ENCODE data around the gene CAPNS1.

CAPNS1 gene

GRCh38 chr19:36103842-36104552 lies 35.9 kb upstream of the CAPNS1 start:
- Histone ChIP-seq H3K36me3 (peaks cover 60% of the 10 kb centered on the region), H3K9me3 (no peaks in the 10 kb centered on the region), H3K27me3 (no peaks in the 10 kb centered on the region), H3K4me1 (no peaks in the 10 kb centered on the region), H3K4me3 (ENCODE audit: low read depth, low read length) (no peak overlapping the region)
- no peak for DNase-seq
- no peak for TF ChIP-seq CTCF (IDR thresholded peaks at IDR 0.05; ENCODE audit: low read depth, low read length)

DNA sequence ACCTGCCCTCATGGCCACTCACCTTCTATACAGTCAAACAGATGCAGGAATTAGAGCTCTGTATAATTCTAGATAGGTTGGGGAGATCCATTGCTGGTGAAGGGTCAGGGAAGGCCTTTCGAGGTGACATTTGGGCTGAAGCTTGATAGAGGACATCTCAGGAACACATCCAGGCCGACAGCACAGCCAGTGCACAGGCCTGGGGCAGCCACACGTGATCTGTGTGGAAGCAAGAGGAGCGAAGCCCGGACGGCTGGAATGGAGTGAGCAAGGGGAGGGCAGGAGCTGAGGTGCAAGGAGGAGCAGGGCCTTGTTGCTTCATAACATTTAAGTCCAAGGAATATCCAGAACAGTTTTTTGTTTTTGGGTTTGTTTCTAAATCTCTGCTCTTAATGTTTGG lies 33.4 kb upstream of the CAPNS1 start:
- Histone ChIP-seq H3K9me3 (no peaks in the 10 kb centered on the region), H3K36me3 (peaks cover 43% of the 10 kb centered on the region), H3K27me3 (no peaks in the 10 kb centered on the region), H3K4me1 (no peaks in the 10 kb centered on the region), H3K4me3 (ENCODE audit: low read depth, low read length) (no peak overlapping the region)
- TF ChIP-seq CTCF (IDR thresholded peaks at IDR 0.05; ENCODE audit: low read depth, low read length): no peak
- DNase-seq: no peak

DNA sequence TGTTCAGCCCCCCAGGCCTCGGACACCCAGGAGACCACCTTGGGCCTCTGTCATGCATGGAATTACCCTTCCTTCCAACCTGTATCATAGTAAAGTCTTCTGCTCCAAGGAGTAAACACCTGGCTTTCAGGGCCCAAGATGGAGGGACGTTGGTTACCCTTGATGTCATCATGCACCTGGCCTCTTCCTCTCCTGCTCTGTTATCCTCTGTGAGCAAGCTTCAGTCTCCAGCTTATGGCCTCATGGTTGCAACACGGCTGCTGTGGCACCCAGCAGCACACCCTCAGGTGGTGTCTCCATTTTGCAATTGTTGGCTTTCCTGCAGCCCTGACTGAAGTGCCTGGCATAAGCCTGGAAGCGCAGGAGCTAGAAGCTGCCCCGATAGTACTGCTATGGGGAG lies 32.9 kb upstream of the CAPNS1 start:
- Histone ChIP-seq H3K27me3 (no peaks in the 10 kb centered on the region), H3K4me1 (no peaks in the 10 kb centered on the region), H3K4me3 (ENCODE audit: low read depth, low read length) (no peak overlapping the region), H3K9me3 (no peaks in the 10 kb centered on the region), H3K36me3 (peaks cover 39% of the 10 kb centered on the region)
- no peak for DNase-seq
- TF ChIP-seq CTCF (IDR thresholded peaks at IDR 0.05; ENCODE audit: low read depth, low read length): no peak

DNA sequence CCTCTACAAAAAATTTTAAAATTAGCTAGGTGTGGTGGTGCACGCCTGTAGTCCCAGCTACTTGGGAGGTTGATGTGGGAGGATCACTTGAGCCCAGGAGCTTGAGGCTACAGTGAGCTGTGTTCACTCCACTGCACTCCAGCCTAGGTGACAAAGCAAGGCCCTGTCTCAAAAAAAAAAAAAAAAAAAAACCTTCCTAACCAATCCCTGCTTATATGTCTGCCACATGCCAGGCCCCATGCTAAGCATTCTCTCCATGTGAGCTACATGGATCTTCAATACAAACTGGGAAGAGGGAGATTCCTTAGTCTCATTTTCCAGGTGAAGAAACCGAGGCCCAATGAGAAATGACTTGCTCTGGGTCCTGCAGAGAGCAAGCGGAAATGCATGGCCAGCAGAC lies 31.2 kb upstream of the CAPNS1 start:
- no peak for DNase-seq
- H3K27me3 ChIP-seq: no peaks in the 10 kb centered on the region
- no peak overlapping the region for H3K4me3 ChIP-seq (ENCODE audit: low read depth, low read length)
- peaks cover 32% of the 10 kb centered on the region for H3K36me3 ChIP-seq
- no peaks in the 10 kb centered on the region for H3K4me1 ChIP-seq
- no peak for TF ChIP-seq CTCF (IDR thresholded peaks at IDR 0.05; ENCODE audit: low read depth, low read length)
- H3K9me3 ChIP-seq: no peaks in the 10 kb centered on the region

GRCh38 chr19:36110487-36111199 lies 29.2 kb upstream of the CAPNS1 start, which contains the start of gene OVOL3:
Gene OVOL3 (plus strand): TSS chr19:36111143. CDS start chr19:36111203, 60 bp downstream.
- no peaks in the 10 kb centered on the region for H3K9me3 ChIP-seq
- no peaks in the 10 kb centered on the region for H3K27me3 ChIP-seq
- no peak within 1 kb of the TSS for H3K4me3 ChIP-seq (ENCODE audit: low read depth, low read length)
- H3K4me1 ChIP-seq: no peaks in the 10 kb centered on the region
- DNase-seq: no peak
- peaks cover 13% of the 10 kb centered on the region for H3K36me3 ChIP-seq
- TF ChIP-seq CTCF (IDR thresholded peaks at IDR 0.05; ENCODE audit: low read depth, low read length): no peak

DNA sequence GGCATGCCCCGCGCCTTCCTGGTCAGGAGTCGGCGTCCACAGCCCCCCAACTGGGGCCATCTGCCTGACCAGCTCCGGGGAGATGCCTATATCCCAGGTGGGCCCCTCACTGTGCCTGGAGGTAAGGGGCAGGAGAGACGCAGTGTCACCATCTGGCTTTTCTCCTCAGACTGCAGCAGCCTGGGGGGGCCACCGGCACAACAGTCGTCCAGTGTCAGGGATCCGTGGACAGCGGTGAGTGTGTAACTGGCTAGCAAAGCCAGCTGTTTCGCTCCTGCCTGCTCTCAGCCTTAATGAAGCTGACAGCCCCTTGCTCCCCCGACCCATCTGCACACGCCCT lies 28.7 kb upstream of the CAPNS1 start:
- no peak overlapping the region for H3K4me3 ChIP-seq (ENCODE audit: low read depth, low read length)
- no peaks in the 10 kb centered on the region for H3K9me3 ChIP-seq
- no peak for DNase-seq
- H3K4me1 ChIP-seq: no peaks in the 10 kb centered on the region
- no peaks in the 10 kb centered on the region for H3K27me3 ChIP-seq
- TF ChIP-seq CTCF (IDR thresholded peaks at IDR 0.05; ENCODE audit: low read depth, low read length): no peak
- H3K36me3 ChIP-seq: peaks cover 10% of the 10 kb centered on the region; the same call in 1 of the 2 replicates

Data from BE2C (cell line).